Esophagus muscularis mucosa (tissue), 3 donors: ENCODE data around the gene CDS2.

Experiments
- POLR2A ChIP-seq: fragments of 450-650 bp; IDR thresholded peaks from one replicate; pipeline ENCODE4 v1.6.1; 2017; ENCODE audit warnings: antibody characterized with exemption, moderate library complexity, mild to moderate bottlenecking, low read depth
- POLR2AphosphoS5 ChIP-seq, 2 donors: sonication (generic); formaldehyde crosslinking; IDR thresholded peaks; one replicate each; pipeline ENCODE4 v1.6.1; 2017; ENCODE audit warnings: antibody characterized with exemption in 2 of 2
- TF ChIP-seq, protein P1 (sequence below), 3 experiments: fragments of 200-600 bp in 2 of 3; fragments of 450-650 bp in 1 of 3; sonication (generic) in 2 of 3; IDR thresholded peaks; one replicate each; pipeline ENCODE4 v1.5.1; 2017 to 2019; ENCODE audit warnings: antibody characterized with exemption in 3 of 3, mild to moderate bottlenecking in 2 of 3, moderate library complexity in 1 of 3

DNA sequence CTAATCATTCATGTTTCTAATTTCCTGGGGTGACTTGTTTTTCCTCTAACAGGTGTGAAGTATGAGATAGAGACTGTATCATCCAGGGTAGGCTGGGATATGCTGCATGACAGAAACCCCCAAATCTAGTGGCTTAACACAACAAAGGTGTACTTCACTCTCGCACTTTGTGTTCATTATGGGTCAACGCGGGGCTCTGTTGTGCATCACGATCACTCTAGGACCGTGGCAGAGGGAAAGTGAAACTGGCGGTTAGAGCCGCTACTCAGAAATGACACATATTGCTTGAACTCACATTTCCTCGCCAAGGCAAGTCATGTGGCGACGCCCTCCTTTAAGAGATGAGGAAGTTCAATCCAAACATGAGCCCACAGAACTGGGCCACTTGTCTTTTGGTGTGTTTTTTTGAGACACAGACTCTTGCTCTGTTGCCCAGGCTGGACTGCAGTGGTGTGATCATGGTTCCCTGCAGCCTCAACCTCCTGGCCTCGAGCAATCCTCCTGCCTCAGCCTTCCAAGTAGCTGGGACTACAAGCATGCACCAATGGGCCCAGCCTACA lies 48.3 kb upstream of the CDS2 start:
- TF ChIP-seq, protein P1, sequence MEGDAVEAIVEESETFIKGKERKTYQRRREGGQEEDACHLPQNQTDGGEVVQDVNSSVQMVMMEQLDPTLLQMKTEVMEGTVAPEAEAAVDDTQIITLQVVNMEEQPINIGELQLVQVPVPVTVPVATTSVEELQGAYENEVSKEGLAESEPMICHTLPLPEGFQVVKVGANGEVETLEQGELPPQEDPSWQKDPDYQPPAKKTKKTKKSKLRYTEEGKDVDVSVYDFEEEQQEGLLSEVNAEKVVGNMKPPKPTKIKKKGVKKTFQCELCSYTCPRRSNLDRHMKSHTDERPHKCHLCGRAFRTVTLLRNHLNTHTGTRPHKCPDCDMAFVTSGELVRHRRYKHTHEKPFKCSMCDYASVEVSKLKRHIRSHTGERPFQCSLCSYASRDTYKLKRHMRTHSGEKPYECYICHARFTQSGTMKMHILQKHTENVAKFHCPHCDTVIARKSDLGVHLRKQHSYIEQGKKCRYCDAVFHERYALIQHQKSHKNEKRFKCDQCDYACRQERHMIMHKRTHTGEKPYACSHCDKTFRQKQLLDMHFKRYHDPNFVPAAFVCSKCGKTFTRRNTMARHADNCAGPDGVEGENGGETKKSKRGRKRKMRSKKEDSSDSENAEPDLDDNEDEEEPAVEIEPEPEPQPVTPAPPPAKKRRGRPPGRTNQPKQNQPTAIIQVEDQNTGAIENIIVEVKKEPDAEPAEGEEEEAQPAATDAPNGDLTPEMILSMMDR (IDR thresholded peaks at IDR 0.05), result no peak
- TF ChIP-seq POLR2A, result no peak
- TF ChIP-seq POLR2AphosphoS5 (IDR thresholded peaks at IDR 0.05), result peak; percentile 54 to 56
